G401 (cell line): Measurements from ENCODE around the gene RNF130. TPM values are rescaled to one million over a fixed set of nuclear protein-coding genes. Genes with fewer than 3 reads are reported as not detected.
A peak's percentile ranks its signal among the peaks of the same experiment; 100 is the strongest.

ENCODE experiments used
- DNase-seq: peaks from one replicate; pipeline ENCODE4 v3.0.0-alpha.2; 2015; ENCODE audit warnings: low spot score
- in situ Hi-C: cut with HindIII; loops from 2 replicates; pipeline ENCODE4 v1.10.0; 2016; ENCODE audit warnings: low sequenced_read_pairs, mixed read lengths
- total RNA-seq: library from RNA; depleted of rRNA; stranded (reverse); fragments of >200 nt; shearing (Covaris generic); gene quantifications from 2 replicates; pipeline ENCODE4 v1.2.3, GENCODE V29; 2014

The RNF130 gene
- total RNA-seq, 1 experiment from 2014 or later = 54.9 TPM

- in situ Hi-C loops = no loop called here
- peak; percentile 56 for DNase-seq
Measured at GRCh38 chr5:180069589-180070247, 1.8 kb downstream of the RNF130 start.

- in situ Hi-C loops = no loop called here
- DNase-seq = peak; percentile 25
Measured at GRCh38 chr5:180068519-180069090, 3.0 kb downstream of the RNF130 start.

DNA sequence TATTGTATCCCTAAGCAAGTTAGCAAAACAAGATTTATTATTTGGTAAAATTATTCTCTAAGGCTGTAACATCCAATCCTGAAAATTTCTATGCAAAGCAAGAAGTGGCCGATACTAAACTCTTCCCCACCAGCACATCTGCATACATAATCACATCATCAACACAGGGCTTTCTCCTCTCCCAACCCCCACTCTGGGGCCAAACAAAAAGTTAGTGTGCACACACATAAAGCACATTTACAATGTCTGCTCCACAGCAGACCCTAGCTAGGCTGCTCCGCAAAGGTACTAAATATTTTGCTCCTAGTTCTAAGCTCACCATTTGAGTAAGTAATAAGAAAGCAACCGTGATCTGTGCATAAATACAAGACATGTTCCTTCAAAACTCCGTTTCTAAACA, 3.6 kb downstream of the RNF130 start:
- DNase-seq = peak; percentile 30
- in situ Hi-C loops = no loop called here

- in situ Hi-C loops = no loop called here
- no peak for DNase-seq
Measured at GRCh38 chr5:180060192-180060591, 11.4 kb downstream of the RNF130 start.

DNA sequence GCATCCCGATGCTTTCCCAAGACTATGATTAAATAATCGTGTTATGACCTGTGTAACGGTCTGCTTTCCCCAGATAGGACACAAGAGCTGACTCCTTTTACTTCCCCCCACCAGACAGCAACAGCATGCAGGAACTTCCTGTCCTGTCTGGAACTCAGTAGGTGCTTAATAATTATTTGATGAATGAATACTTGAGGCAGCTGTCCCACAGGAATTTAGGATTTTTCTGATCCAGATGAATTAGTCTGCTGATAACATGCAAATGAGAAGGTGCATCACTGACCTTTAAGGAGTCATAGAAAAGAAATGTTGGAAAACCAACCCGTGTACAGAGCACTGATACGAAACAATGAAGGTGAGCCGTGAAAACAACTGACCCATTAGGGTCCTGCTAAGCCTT, 12.2 kb downstream of the RNF130 start:
- in situ Hi-C loops = no loop called here
- no peak for DNase-seq

DNA sequence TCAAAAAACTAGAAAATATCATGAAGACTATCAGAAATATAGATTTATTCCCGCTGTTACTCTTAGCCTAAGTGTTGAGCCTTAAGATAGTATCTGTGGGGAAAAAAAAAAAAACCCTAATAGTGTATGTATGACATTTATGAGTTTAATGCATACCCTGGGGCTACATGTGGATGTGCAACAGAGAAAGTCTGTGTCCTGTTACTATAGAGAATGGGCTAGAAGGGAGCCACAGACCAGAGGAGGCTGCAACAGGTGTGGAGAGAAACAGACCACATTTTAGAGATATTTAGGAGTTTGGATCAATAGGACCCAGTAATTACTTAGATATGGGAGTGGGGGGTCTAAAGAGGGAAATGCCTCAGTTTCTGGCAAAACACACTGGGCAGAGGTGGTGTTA, 15.4 kb downstream of the RNF130 start:
- DNase-seq = no peak
- in situ Hi-C loops = no loop called here

GRCh38 chr5:180054226-180054625, 17.3 kb downstream of the RNF130 start:
- in situ Hi-C loops = no loop called here
- no peak for DNase-seq

GRCh38 chr5:180053061-180053602, 18.4 kb downstream of the RNF130 start:
- no peak for DNase-seq
- in situ Hi-C loops = no loop called here

GRCh38 chr5:180052211-180052818, 19.2 kb downstream of the RNF130 start:
- peak; percentile 70 for DNase-seq
- in situ Hi-C loops = no loop called here

GRCh38 chr5:180050121-180050940, 21.2 kb downstream of the RNF130 start:
- peak; percentile 66 for DNase-seq
- in situ Hi-C loops = no loop called here

- no peak for DNase-seq
- in situ Hi-C loops = no loop called here
Measured at GRCh38 chr5:180049185-180049548, 22.4 kb downstream of the RNF130 start.

- in situ Hi-C loops = no loop called here
- peak; percentile 84 for DNase-seq
Measured at GRCh38 chr5:180047667-180048066, 23.9 kb downstream of the RNF130 start.

DNA sequence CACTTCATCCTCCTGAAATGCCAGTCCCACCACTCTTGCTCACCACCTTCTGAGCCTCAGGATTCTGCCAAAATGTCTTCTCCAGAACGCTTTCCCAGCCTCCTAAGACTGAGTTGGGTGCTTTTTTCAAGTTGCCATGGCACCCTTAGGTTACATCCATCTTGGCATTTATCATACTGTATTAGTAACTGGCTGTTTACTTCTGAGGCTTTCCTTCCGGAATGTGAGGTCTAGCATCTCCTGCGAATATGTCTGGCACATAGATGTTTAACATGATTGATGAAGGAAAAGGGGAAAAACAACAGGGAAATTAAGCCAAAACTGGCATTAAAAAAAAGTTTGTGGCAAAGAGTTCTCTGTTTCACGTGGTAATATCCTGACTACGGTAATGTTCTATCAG, 24.9 kb downstream of the RNF130 start:
- in situ Hi-C loops = no loop called here
- DNase-seq = no peak

DNA sequence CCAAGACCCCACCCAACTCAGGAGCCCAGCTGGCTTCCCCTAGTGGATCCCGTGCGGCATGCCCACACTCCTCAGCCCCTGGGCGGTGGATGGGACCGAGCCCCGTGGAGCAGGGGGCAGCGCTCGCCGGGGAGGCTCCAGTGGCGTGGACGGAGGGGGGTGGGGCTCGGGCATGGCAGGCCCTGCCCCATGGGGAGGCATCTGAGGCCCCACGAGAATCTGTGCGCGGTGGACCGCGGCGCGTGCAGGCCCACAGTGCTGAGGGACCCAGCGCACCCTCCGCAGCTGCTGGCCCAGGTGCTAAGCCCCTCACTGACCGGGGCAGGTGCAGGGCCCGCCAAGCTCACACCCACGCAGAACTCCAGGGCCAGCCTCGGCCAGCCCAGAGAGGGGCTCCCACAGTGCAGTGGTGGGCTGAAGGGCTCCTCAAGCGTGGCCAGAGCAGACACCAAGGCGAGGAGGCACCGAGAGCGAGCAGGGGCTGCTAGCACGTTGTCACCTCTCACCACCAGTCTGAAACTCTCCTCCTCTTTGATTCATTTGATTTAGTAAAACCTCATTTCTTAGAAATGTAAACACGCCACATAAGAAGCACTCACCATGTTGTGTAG, 25.6 kb downstream of the RNF130 start:
- in situ Hi-C loops = no loop called here
- DNase-seq = no peak

- in situ Hi-C loops = no loop called here
- no peak for DNase-seq
Measured at GRCh38 chr5:180043377-180043776, 28.2 kb downstream of the RNF130 start.

DNA sequence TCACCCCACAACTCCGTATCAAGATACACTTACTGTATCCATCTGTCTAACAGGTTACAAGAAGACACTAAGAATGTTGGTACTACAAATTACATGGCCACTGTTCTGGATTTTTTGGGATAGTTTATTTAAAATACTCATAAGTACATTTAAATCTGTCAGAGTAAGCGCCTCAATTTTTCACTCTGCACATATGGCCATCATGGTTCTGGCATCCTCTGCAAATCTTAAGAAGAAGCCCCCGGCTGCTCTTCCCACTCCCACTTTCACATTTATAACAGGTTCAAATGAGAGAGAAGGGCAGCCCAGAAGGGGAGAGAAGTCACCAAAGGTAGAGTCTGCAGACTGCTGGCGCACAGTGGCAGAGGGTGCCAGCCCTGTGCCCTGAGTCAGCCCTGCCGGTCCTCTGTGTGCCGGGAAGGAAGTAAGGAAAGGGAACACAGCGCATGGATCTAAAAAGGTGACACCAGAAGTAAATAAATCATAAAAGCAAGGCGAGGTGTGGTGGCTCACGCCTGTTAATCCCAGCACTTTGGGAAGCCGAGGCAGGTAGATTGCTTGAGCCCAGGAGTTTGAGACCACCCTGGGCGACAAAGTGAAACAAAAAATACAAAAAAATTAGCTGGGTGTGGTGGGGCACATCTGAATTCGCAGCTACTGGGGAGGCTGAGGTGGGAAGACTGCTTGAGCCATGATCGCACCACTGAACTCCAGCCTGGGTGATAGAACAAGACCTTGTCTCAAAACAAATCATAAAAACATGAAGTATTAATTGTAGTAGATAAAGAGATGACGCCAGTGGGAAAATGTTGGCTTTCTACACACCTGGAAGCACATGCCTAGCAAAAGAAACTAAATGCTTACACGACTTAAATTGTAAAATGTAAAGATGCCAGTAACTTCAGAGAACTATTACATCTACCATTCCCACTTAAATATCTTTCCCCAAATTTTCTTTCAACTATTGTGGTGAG, 30.0 kb downstream of the RNF130 start:
- peak; percentile 60 for DNase-seq
- in situ Hi-C loops = no loop called here

DNA sequence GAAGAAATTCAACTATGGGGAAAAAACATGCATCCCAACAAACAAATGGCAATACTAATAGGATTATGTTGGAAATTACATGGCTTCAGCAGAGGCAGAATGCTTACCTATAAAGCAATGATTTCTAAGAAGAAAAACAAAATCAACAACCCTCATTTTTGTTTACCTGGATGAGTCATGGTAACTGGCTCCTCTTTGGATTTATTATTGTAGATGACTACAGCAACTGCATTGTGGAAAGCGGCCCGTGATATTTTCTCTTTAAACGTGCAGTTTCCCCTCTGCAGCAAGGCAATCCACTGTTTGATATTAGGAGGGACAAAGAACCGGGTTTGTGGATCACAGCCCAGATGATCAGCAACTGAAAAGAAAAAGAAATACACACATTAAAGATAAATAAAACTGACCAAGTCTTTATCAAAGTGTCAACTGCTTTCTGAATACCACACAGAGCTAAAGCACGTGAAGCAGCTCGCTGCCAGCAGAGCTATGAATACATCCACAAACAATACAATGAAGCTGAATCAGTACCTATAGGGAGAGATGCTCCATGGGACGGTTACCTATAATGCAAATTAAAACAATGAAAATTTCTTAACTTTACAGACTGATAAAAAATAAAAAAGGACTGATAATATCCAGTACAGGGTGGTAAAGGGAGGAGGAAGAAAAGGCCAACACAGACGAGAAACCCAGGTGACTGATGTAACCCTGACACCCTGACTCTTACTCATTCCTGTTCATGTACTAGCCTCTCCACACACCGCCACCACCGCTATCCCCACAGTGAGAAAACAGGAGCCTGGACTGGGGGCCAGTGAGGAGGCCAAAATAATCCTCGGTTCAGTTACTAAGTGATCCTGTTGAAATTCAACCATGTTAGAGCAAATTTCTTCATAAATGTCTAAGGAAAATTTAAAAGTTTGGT, 31.0 kb downstream of the RNF130 start:
- DNase-seq = peak; percentile 47
- in situ Hi-C loops = no loop called here
